WERI-Rb-1 (cell line): ENCODE data around the gene HINT2.

Experiments used
- DNase-seq: peaks from one replicate; pipeline ENCODE4 v3.0.0-alpha.2; 2020
- H3K27ac ChIP-seq: fragments of 250-450 bp; sonication (Bioruptor Pico); 2 replicates; pipeline ENCODE4 v1.5.1; 2020; ENCODE audit warnings: mild to moderate bottlenecking, moderate library complexity
- H3K27me3 ChIP-seq: fragments of 250-450 bp; sonication (Bioruptor Pico); 2 replicates; pipeline ENCODE4 v1.5.1; 2021; ENCODE audit warnings: mild to moderate bottlenecking, low read depth, moderate library complexity; ENCODE audit not compliant: insufficient read depth, severe bottlenecking
- H3K36me3 ChIP-seq: fragments of 250-450 bp; sonication (Bioruptor Pico); 2 replicates; pipeline ENCODE4 v1.5.1; 2020; ENCODE audit warnings: mild to moderate bottlenecking, moderate library complexity
- H3K4me3 ChIP-seq: 2 replicates; pipeline ENCODE4 v1.5.1; 2011; ENCODE audit warnings: low read depth, mild to moderate bottlenecking, control low read depth, low read length
- H3K9me3 ChIP-seq: fragments of 250-450 bp; sonication (Bioruptor Pico); 2 replicates; pipeline ENCODE4 v1.5.1; 2021; ENCODE audit warnings: mild to moderate bottlenecking, moderate library complexity; ENCODE audit not compliant: severe bottlenecking
- CTCF ChIP-seq: IDR thresholded peaks from 2 replicates; pipeline ENCODE4 v1.5.1; 2011; ENCODE audit warnings: low read depth, mild to moderate bottlenecking, control low read depth, inconsistent platforms, low read length

HINT2 gene

GRCh38 chr9:35795695-35796094 lies 19.1 kb downstream of the HINT2 start:
- no peak for TF ChIP-seq CTCF

GRCh38 chr9:35793461-35793860 lies 21.4 kb downstream of the HINT2 start:
- Histone ChIP-seq H3K27ac (peak overlapping the region; percentile 57), H3K4me3 (peak overlapping the region; percentile 18), H3K9me3 (no peaks in the 10 kb centered on the region), H3K27me3 (no peaks in the 10 kb centered on the region), H3K36me3 (peaks cover 36% of the 10 kb centered on the region)
- peak; percentile 70 for DNase-seq
- no peak for TF ChIP-seq CTCF

More at GRCh38 chr9:35795695-35796094, 19.1 kb downstream of the HINT2 start:
- Histone ChIP-seq H3K9me3 (no peaks in the 10 kb centered on the region), H3K27ac (no peak overlapping the region), H3K4me3 (no peak overlapping the region), H3K36me3 (peaks cover 59% of the 10 kb centered on the region), H3K27me3 (no peaks in the 10 kb centered on the region)
- DNase-seq = no peak

GRCh38 chr9:35792826-35793225 lies 22.0 kb downstream of the HINT2 start:
- H3K27ac ChIP-seq = peak overlapping the region; percentile 57
- no peak for TF ChIP-seq CTCF
- no peaks in the 10 kb centered on the region for H3K9me3 ChIP-seq
- no peak for DNase-seq
- H3K36me3 ChIP-seq = peaks cover 35% of the 10 kb centered on the region
- H3K4me3 ChIP-seq = peak overlapping the region; percentile 18
- H3K27me3 ChIP-seq = no peaks in the 10 kb centered on the region

GRCh38 chr9:35792024-35792813 lies 22.6 kb downstream of the HINT2 start:
- Histone ChIP-seq H3K36me3 (peaks cover 34% of the 10 kb centered on the region), H3K27ac (peak overlapping the region; percentile 89), H3K9me3 (no peaks in the 10 kb centered on the region), H3K4me3 (peak overlapping the region; percentile 63), H3K27me3 (no peaks in the 10 kb centered on the region)
- no peak for TF ChIP-seq CTCF
- DNase-seq = no peak

- H3K36me3 ChIP-seq = peaks cover 27% of the 10 kb centered on the region
- TF ChIP-seq CTCF = no peak
- no peaks in the 10 kb centered on the region for H3K27me3 ChIP-seq
- peak within 1 kb of the TSS; percentile 98 for H3K27ac ChIP-seq
- no peak for DNase-seq
- H3K9me3 ChIP-seq = no peaks in the 10 kb centered on the region
- peak within 1 kb of the TSS; percentile 66 for H3K4me3 ChIP-seq
Observed at GRCh38 chr9:35791297-35791921, 23.4 kb downstream of the HINT2 start, which contains the start of gene NPR2. Gene NPR2, plus strand, starts transcription at chr9:35791591. Its CDS starts 818 bp downstream, at chr9:35792409.
